Hepatocyte (in vitro differentiated cells): ENCODE data around the gene IL34.

ENCODE experiments used
- EZH2 ChIP-seq: fragments of 200-600 bp; sonication (generic); IDR thresholded peaks from 2 replicates; pipeline ENCODE4 v1.6.1; 2016; ENCODE audit warnings: antibody characterized with exemption, mild to moderate bottlenecking, borderline replicate concordance
- EZH2phosphoT487 ChIP-seq: fragments of 200-600 bp; sonication (generic); IDR thresholded peaks from one replicate; pipeline ENCODE4 v1.6.1; 2018; ENCODE audit warnings: antibody characterized with exemption, mild to moderate bottlenecking, low read depth, moderate library complexity; ENCODE audit not compliant: unreplicated experiment, severe bottlenecking
- TF ChIP-seq, protein P1 (sequence below): fragments of 200-600 bp; sonication (generic); IDR thresholded peaks from 2 replicates; pipeline ENCODE4 v1.5.1; 2016; ENCODE audit warnings: antibody characterized with exemption, mild to moderate bottlenecking; ENCODE audit not compliant: poor library complexity

DNA sequence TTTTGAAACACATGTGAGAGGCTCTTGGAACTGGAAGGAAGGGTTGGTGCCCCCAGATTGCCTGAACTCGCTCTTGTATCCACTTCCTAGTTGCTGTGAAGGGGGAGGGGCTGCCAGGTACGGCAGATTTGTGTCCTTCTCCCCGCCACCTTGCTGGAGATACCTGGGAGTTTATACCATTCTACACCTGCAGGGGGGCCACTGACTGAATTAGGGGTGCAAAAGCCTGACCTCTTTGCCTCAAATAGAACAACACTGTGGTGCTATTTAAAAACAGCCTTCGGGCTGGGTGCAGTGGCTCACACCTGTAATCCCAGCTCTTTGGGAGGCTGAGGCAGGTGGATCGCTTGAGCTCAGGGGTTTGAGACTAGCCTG is 35.1 kb upstream of the IL34 start:
- TF ChIP-seq, protein P1, sequence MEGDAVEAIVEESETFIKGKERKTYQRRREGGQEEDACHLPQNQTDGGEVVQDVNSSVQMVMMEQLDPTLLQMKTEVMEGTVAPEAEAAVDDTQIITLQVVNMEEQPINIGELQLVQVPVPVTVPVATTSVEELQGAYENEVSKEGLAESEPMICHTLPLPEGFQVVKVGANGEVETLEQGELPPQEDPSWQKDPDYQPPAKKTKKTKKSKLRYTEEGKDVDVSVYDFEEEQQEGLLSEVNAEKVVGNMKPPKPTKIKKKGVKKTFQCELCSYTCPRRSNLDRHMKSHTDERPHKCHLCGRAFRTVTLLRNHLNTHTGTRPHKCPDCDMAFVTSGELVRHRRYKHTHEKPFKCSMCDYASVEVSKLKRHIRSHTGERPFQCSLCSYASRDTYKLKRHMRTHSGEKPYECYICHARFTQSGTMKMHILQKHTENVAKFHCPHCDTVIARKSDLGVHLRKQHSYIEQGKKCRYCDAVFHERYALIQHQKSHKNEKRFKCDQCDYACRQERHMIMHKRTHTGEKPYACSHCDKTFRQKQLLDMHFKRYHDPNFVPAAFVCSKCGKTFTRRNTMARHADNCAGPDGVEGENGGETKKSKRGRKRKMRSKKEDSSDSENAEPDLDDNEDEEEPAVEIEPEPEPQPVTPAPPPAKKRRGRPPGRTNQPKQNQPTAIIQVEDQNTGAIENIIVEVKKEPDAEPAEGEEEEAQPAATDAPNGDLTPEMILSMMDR, result no peak
- TF ChIP-seq EZH2 (no peak), EZH2phosphoT487 (no peak)
